ENCODE measurements around the gene PTPRO.

DNA sequence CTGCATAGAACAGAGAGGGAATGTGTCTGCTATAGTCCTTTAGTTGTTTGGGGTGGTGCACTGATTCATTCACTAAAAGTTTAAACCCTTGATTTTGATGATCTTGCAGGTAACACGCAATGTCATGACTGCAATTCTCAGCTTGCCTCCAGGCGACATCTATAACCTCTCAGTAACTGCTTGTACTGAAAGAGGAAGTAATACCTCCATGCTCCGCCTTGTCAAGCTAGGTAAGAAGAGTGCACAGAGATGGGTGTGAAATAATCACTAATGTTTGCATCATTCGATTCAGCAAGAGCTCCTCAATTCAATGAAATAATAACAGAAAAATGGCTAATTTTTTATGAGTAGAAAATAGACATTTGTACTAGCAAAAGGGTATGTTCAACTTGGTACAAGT, 203.7 kb downstream of the PTPRO start:
- TF ChIP-seq, protein P1, sequence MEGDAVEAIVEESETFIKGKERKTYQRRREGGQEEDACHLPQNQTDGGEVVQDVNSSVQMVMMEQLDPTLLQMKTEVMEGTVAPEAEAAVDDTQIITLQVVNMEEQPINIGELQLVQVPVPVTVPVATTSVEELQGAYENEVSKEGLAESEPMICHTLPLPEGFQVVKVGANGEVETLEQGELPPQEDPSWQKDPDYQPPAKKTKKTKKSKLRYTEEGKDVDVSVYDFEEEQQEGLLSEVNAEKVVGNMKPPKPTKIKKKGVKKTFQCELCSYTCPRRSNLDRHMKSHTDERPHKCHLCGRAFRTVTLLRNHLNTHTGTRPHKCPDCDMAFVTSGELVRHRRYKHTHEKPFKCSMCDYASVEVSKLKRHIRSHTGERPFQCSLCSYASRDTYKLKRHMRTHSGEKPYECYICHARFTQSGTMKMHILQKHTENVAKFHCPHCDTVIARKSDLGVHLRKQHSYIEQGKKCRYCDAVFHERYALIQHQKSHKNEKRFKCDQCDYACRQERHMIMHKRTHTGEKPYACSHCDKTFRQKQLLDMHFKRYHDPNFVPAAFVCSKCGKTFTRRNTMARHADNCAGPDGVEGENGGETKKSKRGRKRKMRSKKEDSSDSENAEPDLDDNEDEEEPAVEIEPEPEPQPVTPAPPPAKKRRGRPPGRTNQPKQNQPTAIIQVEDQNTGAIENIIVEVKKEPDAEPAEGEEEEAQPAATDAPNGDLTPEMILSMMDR (IDR thresholded peaks at IDR 0.05 in 2 of 3, conservative IDR thresholded peaks at IDR 0.05 in 1 of 3; ENCODE audit: control insufficient read depth in 2 of 3, extremely low read depth in 1 of 3, insufficient read depth in 1 of 3, low read depth in 3 of 3, low read length in 3 of 3), result peak in 2 of 3 experiments; percentile 15 to 29; a peak in 2 of 6 replicates
- TF ChIP-seq ZNF207 (IDR thresholded peaks at IDR 0.05; ENCODE audit: borderline replicate concordance) (no peak), POLR2A (IDR thresholded peaks at IDR 0.05; ENCODE audit: low read depth, low read length) (no peak), ZNF274 (IDR thresholded peaks at IDR 0.05; ENCODE audit: insufficient read depth, insufficient read length) (no peak), RAD21 (IDR thresholded peaks at IDR 0.05; ENCODE audit: insufficient read depth, low read depth, low read length) (0 out of 2 replicates have a peak, but pooled peaks have one; percentile 20), FOXM1 (IDR thresholded peaks at IDR 0.05; ENCODE audit: low read depth, low read length) (no peak), MXI1 (IDR thresholded peaks at IDR 0.05; ENCODE audit: low read depth, low read length) (no peak), NFIC (IDR thresholded peaks at IDR 0.05; ENCODE audit: low read depth, low read length) (0 out of 2 replicates have a peak, but pooled peaks have one; percentile 16), POLR2AphosphoS5 (IDR thresholded peaks at IDR 0.05; ENCODE audit: low read length) (no peak), CHD2 (IDR thresholded peaks at IDR 0.05; ENCODE audit: borderline replicate concordance, low read depth, low read length) (no peak), RB1 (IDR thresholded peaks at IDR 0.05; ENCODE audit: borderline replicate concordance) (no peak)
- TF ChIP-seq, protein P2, sequence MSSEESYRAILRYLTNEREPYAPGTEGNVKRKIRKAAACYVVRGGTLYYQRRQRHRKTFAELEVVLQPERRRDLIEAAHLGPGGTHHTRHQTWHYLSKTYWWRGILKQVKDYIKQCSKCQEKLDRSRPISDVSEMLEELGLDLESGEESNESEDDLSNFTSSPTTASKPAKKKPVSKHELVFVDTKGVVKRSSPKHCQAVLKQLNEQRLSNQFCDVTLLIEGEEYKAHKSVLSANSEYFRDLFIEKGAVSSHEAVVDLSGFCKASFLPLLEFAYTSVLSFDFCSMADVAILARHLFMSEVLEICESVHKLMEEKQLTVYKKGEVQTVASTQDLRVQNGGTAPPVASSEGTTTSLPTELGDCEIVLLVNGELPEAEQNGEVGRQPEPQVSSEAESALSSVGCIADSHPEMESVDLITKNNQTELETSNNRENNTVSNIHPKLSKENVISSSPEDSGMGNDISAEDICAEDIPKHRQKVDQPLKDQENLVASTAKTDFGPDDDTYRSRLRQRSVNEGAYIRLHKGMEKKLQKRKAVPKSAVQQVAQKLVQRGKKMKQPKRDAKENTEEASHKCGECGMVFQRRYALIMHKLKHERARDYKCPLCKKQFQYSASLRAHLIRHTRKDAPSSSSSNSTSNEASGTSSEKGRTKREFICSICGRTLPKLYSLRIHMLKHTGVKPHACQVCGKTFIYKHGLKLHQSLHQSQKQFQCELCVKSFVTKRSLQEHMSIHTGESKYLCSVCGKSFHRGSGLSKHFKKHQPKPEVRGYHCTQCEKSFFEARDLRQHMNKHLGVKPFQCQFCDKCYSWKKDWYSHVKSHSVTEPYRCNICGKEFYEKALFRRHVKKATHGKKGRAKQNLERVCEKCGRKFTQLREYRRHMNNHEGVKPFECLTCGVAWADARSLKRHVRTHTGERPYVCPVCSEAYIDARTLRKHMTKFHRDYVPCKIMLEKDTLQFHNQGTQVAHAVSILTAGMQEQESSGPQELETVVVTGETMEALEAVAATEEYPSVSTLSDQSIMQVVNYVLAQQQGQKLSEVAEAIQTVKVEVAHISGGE (CRISPR knock-in tag; IDR thresholded peaks at IDR 0.05), result no peak
- TF ChIP-seq, protein P3, sequence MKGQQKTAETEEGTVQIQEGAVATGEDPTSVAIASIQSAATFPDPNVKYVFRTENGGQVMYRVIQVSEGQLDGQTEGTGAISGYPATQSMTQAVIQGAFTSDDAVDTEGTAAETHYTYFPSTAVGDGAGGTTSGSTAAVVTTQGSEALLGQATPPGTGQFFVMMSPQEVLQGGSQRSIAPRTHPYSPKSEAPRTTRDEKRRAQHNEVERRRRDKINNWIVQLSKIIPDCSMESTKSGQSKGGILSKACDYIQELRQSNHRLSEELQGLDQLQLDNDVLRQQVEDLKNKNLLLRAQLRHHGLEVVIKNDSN (IDR thresholded peaks at IDR 0.05; ENCODE audit: borderline replicate concordance, extremely low read length, insufficient read depth, low read depth, low read length), result no peak
- TF ChIP-seq, protein P4, sequence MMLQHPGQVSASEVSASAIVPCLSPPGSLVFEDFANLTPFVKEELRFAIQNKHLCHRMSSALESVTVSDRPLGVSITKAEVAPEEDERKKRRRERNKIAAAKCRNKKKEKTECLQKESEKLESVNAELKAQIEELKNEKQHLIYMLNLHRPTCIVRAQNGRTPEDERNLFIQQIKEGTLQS (IDR thresholded peaks at IDR 0.05; ENCODE audit: borderline replicate concordance, extremely low read depth, low read depth, low read length), result no peak

All from GM12878 (cell line).